ENCODE data around the gene ZNF618.

- TF ChIP-seq CTCF (conservative IDR thresholded peaks at IDR 0.05; ENCODE audit: low read depth, low read length) (no peak), EZH2 (IDR thresholded peaks at IDR 0.05; ENCODE audit: borderline replicate concordance, low read depth, low read length, poor library complexity, severe bottlenecking) (no peak)
Measured at GRCh38 chr9:113919382-113919781, 43.3 kb downstream of the ZNF618 start.

Data from A673 (cell line).